GM19455 (cell line): ENCODE data around the gene CALM1.

Source experiments
- ATAC-seq: cut with Tn5 transposase; IDR thresholded peaks from one replicate; pipeline ENCODE4 v1.9.1; 2021; ENCODE audit not compliant: unreplicated experiment

The CALM1 gene

GRCh38 chr14:90440021-90440451 lies 43.2 kb downstream of the CALM1 start:
- no peak for ATAC-seq

GRCh38 chr14:90440592-90440991 lies 43.8 kb downstream of the CALM1 start:
- ATAC-seq: no peak

- no peak for ATAC-seq
These were observed 45.6 kb downstream of the CALM1 start for GRCh38 chr14:90442388-90442787.

GRCh38 chr14:90443161-90444076 lies 46.6 kb downstream of the CALM1 start:
- no peak for ATAC-seq

GRCh38 chr14:90444077-90444696 lies 47.4 kb downstream of the CALM1 start:
- ATAC-seq: no peak

GRCh38 chr14:90445011-90445410 lies 48.2 kb downstream of the CALM1 start:
- no peak for ATAC-seq

GRCh38 chr14:90446405-90446804 lies 49.6 kb downstream of the CALM1 start:
- no peak for ATAC-seq

- no peak for ATAC-seq
These were observed 51.1 kb downstream of the CALM1 start for GRCh38 chr14:90447720-90448497.

GRCh38 chr14:90449411-90449810 lies 52.6 kb downstream of the CALM1 start:
- no peak for ATAC-seq

- no peak for ATAC-seq
These were observed 53.3 kb downstream of the CALM1 start for GRCh38 chr14:90450151-90450550.

- ATAC-seq: no peak
These were observed 53.8 kb downstream of the CALM1 start for GRCh38 chr14:90450667-90451066.

- ATAC-seq: no peak
These were observed 54.6 kb downstream of the CALM1 start for GRCh38 chr14:90451443-90451842.

- no peak for ATAC-seq
These were observed 55.1 kb downstream of the CALM1 start for GRCh38 chr14:90451961-90452360.

GRCh38 chr14:90452366-90452765 lies 55.5 kb downstream of the CALM1 start:
- ATAC-seq: no peak

GRCh38 chr14:90453401-90453951 lies 56.6 kb downstream of the CALM1 start:
- no peak for ATAC-seq

GRCh38 chr14:90454041-90455000 lies 57.5 kb downstream of the CALM1 start:
- ATAC-seq: no peak

GRCh38 chr14:90455100-90455571 lies 58.3 kb downstream of the CALM1 start:
- no peak for ATAC-seq

GRCh38 chr14:90456551-90456950 lies 59.7 kb downstream of the CALM1 start:
- ATAC-seq: no peak

- no peak for ATAC-seq
These were observed 60.4 kb downstream of the CALM1 start for GRCh38 chr14:90457186-90457585.
